Lung microvascular endothelial cell (primary cell): ENCODE measurements around the gene CA5B. TPM values are rescaled to one million over a fixed set of nuclear protein-coding genes. Genes with fewer than 3 reads are reported as not detected.
"Not testable (repeated sequence)": the region's sequence is repeated elsewhere in the genome, so short reads cannot be mapped to it uniquely, and the experiment has no call there.

Source experiments
- DNase-seq, 2 donors: peaks; one replicate each; pipeline versions ENCODE4 v3.0.0 to v3.0.0-alpha.2; 2010; ENCODE audit warnings: low read depth in 2 of 2
- total RNA-seq: library from RNA; depleted of rRNA; stranded (reverse); fragments of >200 nt; gene quantifications from 2 replicates; pipeline ENCODE4 v1.2.1, GENCODE V29; 2014

Gene CA5B
- total RNA-seq, 1 donor from 2014 or later = 1.8 TPM

DNA sequence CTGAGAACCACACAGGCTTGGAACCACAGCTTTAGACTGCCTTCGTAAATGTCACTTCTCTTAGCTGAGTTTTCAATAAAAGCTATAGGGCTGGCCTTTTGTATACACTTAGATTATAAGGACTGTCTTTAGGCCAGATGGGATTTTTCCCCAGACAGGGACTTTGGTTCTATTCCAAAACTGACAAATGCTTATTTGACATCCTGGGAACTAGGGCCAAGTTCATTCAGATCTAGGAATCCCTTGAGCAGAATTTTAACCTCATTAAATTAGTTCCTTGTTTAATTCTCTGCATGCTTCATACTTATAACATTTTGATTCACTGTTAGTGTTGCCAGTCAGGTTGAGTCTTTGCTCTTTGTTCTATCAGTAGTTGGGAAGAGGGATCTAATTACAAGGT, 75.3 kb downstream of the CA5B start:
- DNase-seq = no peak

DNA sequence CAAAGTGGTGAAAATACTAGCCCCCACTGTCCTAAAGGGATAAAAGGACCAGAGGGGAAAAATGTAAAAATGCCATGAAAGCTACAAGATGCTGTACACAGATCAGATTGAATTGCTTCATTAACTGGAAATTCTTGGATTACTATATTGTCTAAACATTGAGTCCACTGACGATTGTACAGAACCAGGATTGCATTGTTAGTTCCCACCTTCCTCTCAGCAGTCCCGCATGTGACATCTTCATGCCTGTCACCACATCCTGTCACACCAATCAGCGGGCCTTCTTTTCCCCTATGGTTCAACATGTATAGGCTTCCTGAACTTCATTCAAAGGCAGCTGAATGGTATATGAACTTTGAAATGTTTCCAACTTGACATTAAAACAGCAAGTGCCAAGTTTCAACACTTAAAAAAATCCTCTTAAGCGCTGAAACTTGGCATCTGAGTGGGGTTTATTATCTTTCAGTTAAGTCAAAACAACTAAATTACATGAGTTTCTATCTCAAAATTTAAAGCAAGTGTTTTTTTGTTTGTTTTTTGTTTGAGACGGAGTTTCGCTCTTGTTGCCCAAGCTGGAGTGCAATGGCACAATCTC, 76.8 kb downstream of the CA5B start:
- DNase-seq = no peak

DNA sequence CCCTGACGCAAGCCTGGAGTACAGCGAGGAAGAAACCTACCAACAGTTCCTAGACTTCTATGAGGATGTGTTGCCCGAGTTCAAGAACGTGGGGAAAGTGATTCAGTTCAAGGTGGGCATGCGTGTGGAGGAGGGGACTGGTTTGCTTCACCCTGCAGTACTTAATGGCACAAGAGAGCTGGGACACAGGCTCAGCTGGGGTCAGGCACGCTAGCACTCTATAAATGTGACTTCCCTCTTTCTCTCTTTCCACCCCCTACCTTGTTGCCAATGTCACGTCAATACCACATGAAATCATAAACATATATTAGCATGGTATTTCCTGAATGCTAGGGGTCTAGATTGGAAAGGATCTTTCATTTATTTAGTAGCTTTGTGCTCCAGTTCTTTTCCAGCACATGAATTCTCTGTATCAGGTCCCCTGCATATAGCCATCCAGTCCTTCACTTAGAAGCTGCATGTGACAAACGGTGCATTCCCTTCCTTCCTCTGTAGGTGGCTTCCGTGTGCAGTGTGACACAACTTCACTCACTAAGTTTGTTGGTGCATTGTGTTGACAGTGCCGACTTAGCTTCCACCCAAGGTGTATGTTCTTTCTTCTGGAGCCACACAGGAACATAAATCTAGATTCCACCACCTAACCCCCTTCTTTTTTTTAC, 77.8 kb downstream of the CA5B start:
- DNase-seq = peak; percentile 36 to 51

DNA sequence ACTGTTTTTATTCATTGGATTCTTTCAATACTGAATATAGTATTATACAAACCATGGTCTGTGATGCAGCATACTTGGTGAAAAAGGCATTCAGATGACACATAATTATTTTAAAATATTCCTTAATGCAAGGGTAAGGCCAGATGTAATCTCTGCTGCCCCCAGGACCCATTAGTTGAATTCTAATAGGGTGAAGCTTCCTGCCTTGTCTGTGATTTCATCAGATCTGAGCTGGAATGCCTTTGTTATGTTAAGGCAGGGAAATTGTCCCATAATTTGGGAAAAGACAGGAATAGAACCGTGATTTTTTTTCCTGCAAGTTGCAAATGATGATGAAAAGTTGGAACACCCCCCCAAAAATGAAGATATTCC, 78.4 kb downstream of the CA5B start:
- no peak for DNase-seq

DNA sequence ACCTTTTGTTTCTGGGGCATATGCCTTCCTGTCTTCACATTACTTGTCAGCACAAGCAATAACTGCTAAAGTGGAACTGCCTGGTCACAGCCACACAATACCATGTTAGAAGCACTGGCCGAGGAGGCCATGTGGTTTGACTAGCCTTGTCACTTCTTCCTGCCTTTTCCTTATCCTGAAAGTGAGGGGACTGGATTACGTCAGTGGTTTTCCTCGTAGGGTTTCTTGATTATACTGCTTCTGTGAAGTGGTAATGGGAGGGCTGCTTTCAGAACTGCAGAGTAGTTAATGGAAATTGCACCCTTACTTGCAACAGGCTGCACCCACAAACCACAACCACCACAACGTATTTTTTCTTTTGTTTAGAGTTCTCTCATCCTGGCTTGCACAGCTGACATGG, 78.8 kb downstream of the CA5B start:
- peak in 1 of 2 donors; percentile 9 for DNase-seq

DNA sequence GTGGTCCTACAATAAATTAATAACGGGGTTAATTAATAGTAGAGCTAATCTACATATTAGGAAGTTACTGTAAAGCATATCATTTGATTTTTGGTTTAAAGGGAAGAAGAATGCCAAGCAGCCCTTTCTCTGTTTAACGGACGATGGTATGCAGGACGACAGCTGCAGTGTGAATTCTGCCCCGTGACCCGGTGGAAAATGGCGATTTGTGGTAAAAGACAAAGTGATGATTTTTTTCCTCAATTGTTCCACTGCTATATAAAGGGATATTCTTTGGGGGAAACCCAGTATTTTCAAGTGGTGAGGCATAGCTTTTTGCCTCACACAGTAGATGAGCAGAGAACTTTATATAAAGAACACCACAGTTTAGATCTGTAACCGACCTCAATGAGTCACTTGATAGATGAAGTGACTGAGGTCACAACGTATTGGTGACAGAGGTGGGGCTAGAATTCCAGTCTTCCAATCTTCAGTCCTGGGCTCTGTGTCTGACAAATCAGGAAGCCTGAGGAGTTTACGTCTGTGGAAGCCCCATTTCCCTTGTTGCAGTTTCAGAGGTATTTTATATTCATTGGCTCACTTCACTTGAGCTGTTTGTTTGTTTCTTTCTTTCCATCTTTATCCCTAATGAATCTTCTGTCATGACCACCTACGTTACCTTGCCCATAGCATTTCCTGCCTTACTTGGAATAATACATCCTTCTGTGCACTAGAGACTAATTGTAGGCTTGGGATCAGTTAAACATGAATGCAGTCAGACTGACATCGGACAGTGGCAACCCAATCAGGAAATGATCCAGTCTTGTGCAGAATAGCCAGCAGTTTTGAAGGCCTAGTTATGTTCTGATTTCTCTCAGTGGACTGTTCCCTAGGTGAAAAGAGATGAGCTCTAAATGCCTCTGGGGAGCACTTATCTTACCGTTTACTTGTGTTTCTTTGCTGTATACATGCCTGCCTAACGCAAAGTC, 82.3 kb downstream of the CA5B start:
- DNase-seq = peak in 1 of 2 donors; percentile 1

DNA sequence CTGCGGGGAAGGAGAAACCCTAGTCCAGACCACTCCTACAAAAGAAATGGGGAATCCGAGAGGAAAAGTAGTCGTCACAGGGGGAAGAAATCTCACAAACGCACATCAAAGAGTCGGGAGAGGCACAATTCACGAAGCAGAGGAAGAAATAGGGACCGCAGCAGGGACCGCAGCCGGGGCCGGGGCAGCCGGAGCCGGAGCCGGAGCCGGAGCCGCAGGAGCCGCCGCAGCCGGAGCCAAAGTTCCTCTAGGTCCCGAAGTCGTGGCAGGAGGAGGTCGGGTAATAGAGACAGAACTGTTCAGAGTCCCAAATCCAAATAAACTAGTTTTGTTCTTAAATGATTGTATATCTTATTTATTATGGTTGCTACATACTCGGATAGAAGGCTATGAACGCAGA, 84.9 kb downstream of the CA5B start:
- DNase-seq = no peak

DNA sequence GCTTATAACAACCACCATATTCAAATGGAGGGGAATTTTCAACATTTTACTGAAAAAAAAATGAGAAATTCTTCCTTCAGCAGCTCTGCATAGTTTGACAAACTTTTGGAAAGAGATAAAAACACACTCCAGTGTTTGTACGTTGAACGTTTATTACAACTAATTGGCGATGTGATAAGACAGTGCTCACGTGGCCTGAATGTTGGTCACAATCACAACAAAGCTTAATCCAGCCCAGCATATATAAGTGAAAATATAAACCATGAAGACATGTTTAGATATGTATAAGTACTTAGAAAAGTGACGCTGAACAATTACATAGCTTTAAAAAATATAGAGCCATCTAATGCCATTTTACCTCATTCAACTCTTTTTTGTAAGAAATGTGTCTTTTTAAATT, 87.9 kb downstream of the CA5B start:
- no peak for DNase-seq

DNA sequence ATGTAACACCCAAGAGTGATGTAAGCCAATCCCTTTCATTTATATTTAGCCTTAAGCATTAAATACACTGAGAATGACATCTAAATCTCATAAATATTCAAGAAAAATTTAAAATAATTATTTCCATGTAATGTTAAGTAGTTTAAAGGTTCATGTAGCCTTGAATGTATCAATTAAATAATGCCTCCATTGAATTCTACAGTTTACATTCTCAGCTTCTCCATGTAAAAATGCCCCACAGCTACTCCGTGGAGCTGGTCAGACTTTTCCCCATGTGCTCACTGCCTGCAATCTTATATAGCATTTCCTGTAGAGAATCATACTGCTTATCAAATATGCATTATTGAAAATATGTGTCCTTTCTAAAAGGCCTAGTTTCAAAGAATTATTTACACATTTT, 91.1 kb downstream of the CA5B start:
- DNase-seq = no peak

DNA sequence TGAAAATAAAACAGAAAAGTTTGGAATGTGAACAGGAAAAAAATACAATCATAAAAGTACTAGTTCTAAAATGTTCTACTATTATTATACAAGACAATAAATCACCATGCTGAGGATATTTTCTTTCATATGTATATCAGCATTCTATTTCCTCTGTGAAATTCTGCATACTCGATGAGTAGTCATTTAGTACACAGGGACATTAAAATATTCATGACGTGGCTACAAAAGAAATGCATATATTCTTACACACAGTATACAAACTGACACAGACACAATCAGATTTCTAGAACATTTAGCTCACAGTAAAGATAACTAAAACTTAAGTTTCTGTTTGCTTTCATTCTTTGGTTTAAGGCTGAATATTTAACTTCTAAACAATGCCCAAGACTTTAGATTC, 93.3 kb downstream of the CA5B start:
- not testable (repeated sequence) for DNase-seq

DNA sequence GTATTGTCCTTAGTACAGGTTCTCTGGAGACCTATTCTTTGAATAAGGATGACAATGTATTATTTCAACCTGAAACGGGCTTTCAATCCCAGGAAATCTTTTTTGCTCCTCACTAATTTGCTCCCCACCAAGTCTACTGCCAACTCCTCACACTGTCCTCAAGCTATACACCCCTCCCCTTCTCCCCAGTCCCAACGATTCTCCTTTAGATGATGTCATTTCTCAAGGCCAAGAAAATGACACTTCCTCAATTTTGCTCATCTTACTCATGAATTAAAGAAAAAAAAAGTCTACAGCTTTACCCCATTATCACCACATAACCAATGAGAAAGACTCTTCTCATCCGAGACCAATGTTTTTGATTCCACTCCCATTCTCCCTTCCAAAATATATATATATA, 96.0 kb downstream of the CA5B start:
- DNase-seq = no peak

DNA sequence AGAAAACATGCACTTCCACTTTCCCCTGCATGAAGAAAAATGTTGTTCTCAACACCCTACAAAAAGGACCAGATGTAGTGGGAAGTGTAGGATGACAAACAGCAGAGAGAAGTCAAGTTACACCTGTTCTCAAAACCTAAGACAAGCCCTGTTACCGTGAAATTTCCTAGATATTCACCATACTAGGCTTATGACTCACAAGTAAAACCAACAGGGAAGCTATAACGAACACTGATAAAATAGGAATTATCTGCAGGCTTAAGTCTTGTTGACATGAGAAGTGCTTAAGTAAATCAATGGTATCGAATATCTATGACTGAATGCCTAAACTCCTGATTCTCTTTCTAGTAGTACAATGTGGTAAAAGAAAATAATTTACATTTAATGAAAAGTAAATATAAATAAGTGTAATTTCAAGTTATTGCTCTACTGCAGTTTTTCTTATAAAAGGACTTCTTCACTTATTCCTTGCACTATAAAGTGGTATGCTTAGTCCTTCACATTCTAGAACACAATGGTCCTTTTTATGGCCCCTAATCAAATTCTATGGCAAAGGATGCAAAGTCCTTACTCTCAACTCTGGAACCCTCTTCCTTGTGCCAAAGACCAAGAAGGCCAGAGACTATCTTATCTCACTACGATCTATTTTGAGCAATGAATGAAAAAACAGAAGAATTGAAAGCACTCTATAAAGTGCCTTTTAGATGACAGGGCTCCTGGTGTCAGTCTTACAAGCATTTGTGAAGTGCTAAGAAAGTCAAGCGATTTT, 96.9 kb downstream of the CA5B start:
- DNase-seq = no peak

Other genes with a start within 250 kb of the CA5B start
- 86.1 and 93.8 TPM in 2 replicates for gene PIR, start 244.9 kb upstream of the CA5B start, total RNA-seq
- 81.9 and 208 TPM in 2 replicates for gene BMX, start 237.5 kb upstream of the CA5B start, total RNA-seq
- gene ACE2, start 137.3 kb upstream of the CA5B start, total RNA-seq = not detected in 2 replicates
- under 0.01 TPM in 1 of 2 replicates, not detected in the other for gene CLTRN, start 73.5 kb upstream of the CA5B start, total RNA-seq
- gene ZRSR2, start 52.2 kb downstream of the CA5B start, total RNA-seq = 2.0 and 2.2 TPM in 2 replicates
- 57.3 and 63.6 TPM in 2 replicates for gene AP1S2, start 116.5 kb downstream of the CA5B start, total RNA-seq